Lung (tissue), 12 donors: Measurements from ENCODE around the gene SNX4. TPM values are rescaled to one million over a fixed set of nuclear protein-coding genes. Genes with fewer than 3 reads are reported as not detected.

Experiments
- ATAC-seq: fragments of 200-7000 bp; cut with Tn5 transposase; one replicate; pipeline ENCODE4 v1.9.1; 2020; ENCODE audit warnings: moderate number of reproducible peaks; ENCODE audit not compliant: insufficient read depth, low FRiP score
- DNase-seq, 3 donors: peaks; one replicate each; pipeline ENCODE4 v3.0.0-alpha.2; 2013 to 2017
- H3K27ac ChIP-seq, 2 donors: one replicate each; pipeline ENCODE4 v1.5.1; 2013; ENCODE audit warnings: mild to moderate bottlenecking in 2 of 2, moderate library complexity in 2 of 2, control low read depth in 1 of 2, inconsistent platforms in 1 of 2, low read depth in 1 of 2, low read length in 1 of 2
- H3K27me3 ChIP-seq, 3 donors: one replicate each; pipeline ENCODE4 v1.5.1; 2013; ENCODE audit warnings: low read length in 2 of 3; ENCODE audit not compliant: control insufficient read depth in 3 of 3, insufficient read depth in 3 of 3
- H3K36me3 ChIP-seq, 4 donors: one replicate each; pipeline ENCODE4 v1.5.1; 2013; ENCODE audit warnings: low read length in 4 of 4, mild to moderate bottlenecking in 1 of 4, moderate library complexity in 1 of 4; ENCODE audit not compliant: control insufficient read depth in 4 of 4, insufficient read depth in 4 of 4
- H3K4me1 ChIP-seq, 5 donors: one replicate each; pipeline ENCODE4 v1.5.1; 2013; ENCODE audit warnings: low read length in 5 of 5, mild to moderate bottlenecking in 2 of 5, moderate library complexity in 1 of 5; ENCODE audit not compliant: control insufficient read depth in 5 of 5, insufficient read depth in 5 of 5
- H3K4me3 ChIP-seq: one replicate; pipeline ENCODE4 v1.5.1; 2013; ENCODE audit warnings: mild to moderate bottlenecking, control low read depth, moderate library complexity
- H3K9ac ChIP-seq, 2 donors: one replicate each; pipeline ENCODE4 v1.5.1; 2013; ENCODE audit warnings: low read length in 2 of 2, control low read depth in 1 of 2; ENCODE audit not compliant: insufficient read depth in 1 of 2
- H3K9me3 ChIP-seq, 4 donors: one replicate each; pipeline ENCODE4 v1.5.1; 2013; ENCODE audit warnings: low read length in 3 of 4, mild to moderate bottlenecking in 1 of 4, moderate library complexity in 1 of 4; ENCODE audit not compliant: control insufficient read depth in 4 of 4, insufficient read depth in 3 of 4
- CTCF ChIP-seq: IDR thresholded peaks from 2 replicates; pipeline ENCODE4 v1.5.1; 2012; ENCODE audit warnings: mild to moderate bottlenecking; ENCODE audit errors: control extremely low read depth, extremely low read depth
- WGBS, 2 donors: extraction: QIAGEN DNeasy Blood & Tissue Kit; methylation state at CpG; one replicate each; pipeline ENCODE4 v1.1.7; 2013; 5-methylcytosine and 5-hydroxymethylcytosine counted together
- polyA plus RNA-seq, 2 donors: library from polyadenylated mRNA; stranded (reverse); fragments of 200-250 nt; gene quantifications; one replicate each; pipeline ENCODE4 v1.2.1, GENCODE V29; 2013
- total RNA-seq, 2 donors: library from RNA; depleted of rRNA in 1 of 2; stranded (reverse); fragments of >200 nt in 1 of 2; gene quantifications; one replicate each; pipeline ENCODE4 v1.2.1, GENCODE V29; 2014 to 2021
- donor health status: control.
- donor health status: control.
- donor health status: Bipolar disorder and iron deficiency.
- donor health status: healthy.
- donor health status: DM: yes; HTN: yes; CAD: no.

Gene SNX4
- total and polyA plus RNA-seq, 4 donors, result 19.7 to 67.4 (median 30.7) TPM

- H3K4me3 ChIP-seq, result no peak overlapping the region
- ATAC-seq (no peak), DNase-seq (no peak)
- H3K9ac ChIP-seq, result no peak overlapping the region
- H3K27ac ChIP-seq, result no peak overlapping the region
- no peaks in the 10 kb centered on the region for H3K4me1 ChIP-seq
- TF ChIP-seq CTCF, result no peak
- H3K27me3 ChIP-seq, result no peaks in the 10 kb centered on the region
- no peaks in the 10 kb centered on the region for H3K36me3 ChIP-seq
- peaks cover 0 to 1% (median 0%) of the 10 kb centered on the region in 4 donors for H3K9me3 ChIP-seq
- WGBS, 2 donors, result 88 to 94% methylated on average over 7 of the region's 7 CpGs
These were observed 91.7 kb downstream of the SNX4 start for GRCh38 chr3:125428216-125428830.

- DNase-seq (no peak), ATAC-seq (no peak)
- Histone ChIP-seq H3K36me3 (no peaks in the 10 kb centered on the region), H3K27ac (no peak overlapping the region), H3K9ac (no peak overlapping the region), H3K9me3 (no peaks in the 10 kb centered on the region), H3K4me1 (no peaks in the 10 kb centered on the region), H3K4me3 (no peak overlapping the region), H3K27me3 (no peaks in the 10 kb centered on the region)
- 80 to 94% methylated on average over 4 of the region's 4 CpGs for WGBS, 2 donors
- no peak for TF ChIP-seq CTCF
These were observed 101.7 kb downstream of the SNX4 start for GRCh38 chr3:125418306-125418705.

- Histone ChIP-seq H3K9me3 (no peaks in the 10 kb centered on the region), H3K4me3 (no peak overlapping the region), H3K27ac (no peak overlapping the region), H3K36me3 (no peaks in the 10 kb centered on the region), H3K4me1 (no peaks in the 10 kb centered on the region), H3K27me3 (no peaks in the 10 kb centered on the region), H3K9ac (no peak overlapping the region)
- ATAC-seq, result no peak
- WGBS, 2 donors, result 76 to 85% methylated on average over 3 of the region's 3 CpGs
- no peak for TF ChIP-seq CTCF
- no peak for DNase-seq
These were observed 103.8 kb downstream of the SNX4 start for GRCh38 chr3:125416235-125416634.

- ATAC-seq, result no peak
- Histone ChIP-seq H3K36me3 (no peaks in the 10 kb centered on the region), H3K4me3 (no peak overlapping the region), H3K27me3 (no peaks in the 10 kb centered on the region), H3K27ac (no peak overlapping the region), H3K9ac (no peak overlapping the region), H3K4me1 (no peaks in the 10 kb centered on the region), H3K9me3 (no peaks in the 10 kb centered on the region)
- no peak for DNase-seq
- TF ChIP-seq CTCF, result no peak
- 73 to 78% methylated on average over 8 of the region's 8 CpGs for WGBS, 2 donors
These were observed 105.3 kb downstream of the SNX4 start for GRCh38 chr3:125414669-125415068.
